NT2/D1 (cell line): Measurements from ENCODE around the gene B3GALT2.

Experiments used
- SUZ12 ChIP-seq: IDR thresholded peaks from 2 replicates; pipeline ENCODE4 v1.6.1; 2011; ENCODE audit not compliant: insufficient read length, insufficient read depth; ENCODE audit errors: extremely low read depth
- YY1 ChIP-seq: IDR thresholded peaks from 2 replicates; pipeline ENCODE4 v1.6.1; 2011; ENCODE audit not compliant: insufficient read length, insufficient read depth
- ZNF274 ChIP-seq: IDR thresholded peaks from 2 replicates; pipeline ENCODE4 v1.6.1; 2011; ENCODE audit warnings: mild to moderate bottlenecking, low read depth, low read length

GRCh38 chr1:193131266-193131860, 55.0 kb downstream of the B3GALT2 start:
- TF ChIP-seq ZNF274 (no peak), YY1 (no peak), SUZ12 (no peak)
